GM19463 (cell line): ENCODE results near the gene ARHGAP5.

ENCODE experiments used
- ATAC-seq: cut with Tn5 transposase; IDR thresholded peaks from one replicate; pipeline ENCODE4 v1.9.1; 2021; ENCODE audit warnings: mild to moderate bottlenecking, moderate library complexity; ENCODE audit not compliant: unreplicated experiment

Gene ARHGAP5

DNA sequence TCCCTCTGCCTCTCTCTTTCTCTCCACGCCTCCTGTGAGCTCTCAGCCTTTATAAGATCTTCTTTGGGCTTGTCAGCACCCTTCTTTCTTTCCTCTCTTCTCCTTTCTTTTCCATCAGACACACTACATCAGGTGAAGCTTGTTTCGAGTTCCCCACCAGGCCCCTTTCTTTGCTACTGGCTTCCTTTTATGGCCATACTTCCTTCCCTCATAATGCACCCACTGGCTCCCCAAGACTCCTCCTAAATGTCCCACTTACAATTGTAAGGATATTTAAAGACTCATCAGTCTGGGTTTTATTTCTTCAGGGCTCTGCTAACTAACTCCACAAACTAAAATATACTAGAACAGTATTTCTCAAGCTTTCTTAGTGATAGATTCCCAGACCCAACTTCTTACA is 129.4 kb downstream of the ARHGAP5 start:
- ATAC-seq = no peak

DNA sequence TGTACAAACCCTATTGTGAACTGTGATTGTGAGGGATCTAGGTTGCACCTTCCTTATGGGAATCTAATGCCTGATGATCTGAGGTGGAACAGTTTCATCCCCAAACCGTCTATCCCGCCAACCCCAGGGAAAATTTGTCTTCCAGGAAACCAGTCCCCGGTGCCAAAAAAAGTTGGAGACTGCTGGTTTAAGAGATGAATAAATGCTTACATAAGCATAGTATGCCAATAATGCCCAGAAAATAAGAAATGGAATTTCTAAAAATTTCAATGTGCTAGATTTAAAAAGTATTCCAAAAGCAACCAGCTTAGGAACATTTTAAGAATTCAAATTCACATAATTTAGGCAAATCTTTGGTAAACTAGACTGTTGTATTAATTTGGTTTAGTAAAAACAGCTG is 131.4 kb downstream of the ARHGAP5 start:
- ATAC-seq = no peak
